ENCODE results near the gene P2RY1. TPM values are rescaled to one million over a fixed set of nuclear protein-coding genes. Genes with fewer than 3 reads are reported as not detected.

P2RY1 gene
- total RNA-seq, 1 experiment from 2014 or later, result 1.7 TPM

GRCh38 chr3:152874896-152875749 lies 40.2 kb downstream of the P2RY1 start:
- ATAC-seq (no peak), DNase-seq (ENCODE audit: low read depth, low spot score) (no peak)
- no peak overlapping the region for H2AFZ ChIP-seq (ENCODE audit: low read depth, low read length, poor library complexity, severe bottlenecking)
- POLR2A ChIA-PET, result no interaction called here
- CTCF ChIA-PET, result no interaction called here
- intact Hi-C loops (cut with micrococcal nuclease), result no loop called here
- no peaks in the 10 kb centered on the region for H3K79me2 ChIP-seq (ENCODE audit: insufficient read depth, low read length)
- no peak overlapping the region for H3K4me3 ChIP-seq (replicated peaks in 1 of 2; ENCODE audit: low read depth in 1 of 2, low read length in 2 of 2)
- RAD21 ChIA-PET (ENCODE audit: low non-redundant PET in 1 of 2, low total read pairs in 2 of 2, uncharacterized antibody in 2 of 2, unreplicated experiment in 2 of 2), result no interaction called here
- H3K4me1 ChIP-seq (ENCODE audit: control insufficient read depth in 1 of 2, insufficient read depth in 2 of 2, low read length in 2 of 2), result no peaks in the 10 kb centered on the region
- H3K9me3 ChIP-seq (ENCODE audit: control insufficient read depth in 1 of 2, insufficient read depth in 1 of 2, low read depth in 1 of 2, low read length in 2 of 2), result no peaks in the 10 kb centered on the region
- no peaks in the 10 kb centered on the region; the same call in 1 of the 2 replicates for H4K20me1 ChIP-seq (ENCODE audit: insufficient read depth)
- no peak for TF ChIP-seq TCF7L2 (IDR thresholded peaks at IDR 0.05; ENCODE audit: borderline replicate concordance, extremely low read depth, insufficient read depth, insufficient read length)
- TF ChIP-seq FOSL1 (IDR thresholded peaks at IDR 0.05; ENCODE audit: low read depth), result no peak
- no peak for TF ChIP-seq CEBPB (IDR thresholded peaks at IDR 0.05; ENCODE audit: low read depth)
- no peak for TF ChIP-seq EGR1 (IDR thresholded peaks at IDR 0.05; ENCODE audit: low read depth)
- TF ChIP-seq ZNF274 (IDR thresholded peaks at IDR 0.05; ENCODE audit: low read depth, low read length), result no peak
- no peak for TF ChIP-seq MAX (IDR thresholded peaks at IDR 0.05)
- TF ChIP-seq ELF1 (IDR thresholded peaks at IDR 0.05; ENCODE audit: borderline replicate concordance, low read depth), result no peak
- TF ChIP-seq POLR2AphosphoS5 (IDR thresholded peaks at IDR 0.05; ENCODE audit: low read depth, low read length), result no peak
- TF ChIP-seq REST (IDR thresholded peaks at IDR 0.05; ENCODE audit: low read depth), result no peak
- no peak for TF ChIP-seq SIN3A (IDR thresholded peaks at IDR 0.05; ENCODE audit: low read depth)
- H3K27ac ChIP-seq (ENCODE audit: low read depth, low read length), result no peak overlapping the region
- H3K4me2 ChIP-seq (ENCODE audit: low read length), result no peak overlapping the region
- H3K9me2 ChIP-seq (ENCODE audit: insufficient read depth), result no peaks in the 10 kb centered on the region
- H3K36me3 ChIP-seq (ENCODE audit: control insufficient read depth in 1 of 2, insufficient read depth in 2 of 2, low read length in 2 of 2), result no peaks in the 10 kb centered on the region
- no peaks in the 10 kb centered on the region for H3K27me3 ChIP-seq (ENCODE audit: insufficient read depth, low read length)
- H3K9ac ChIP-seq (ENCODE audit: low read length), result no peak overlapping the region
- BruUV-seq (replicated peaks), result no TSS peak
